NCI-H1092 (cell line): ENCODE data around the gene BBX.
A peak's percentile ranks its signal among the peaks of the same experiment; 100 is the strongest.

Experiments
- DNase-seq: peaks from one replicate; lab custom pipeline; 2025; lab: John Stamatoyannopoulos, UW

The BBX gene

DNA sequence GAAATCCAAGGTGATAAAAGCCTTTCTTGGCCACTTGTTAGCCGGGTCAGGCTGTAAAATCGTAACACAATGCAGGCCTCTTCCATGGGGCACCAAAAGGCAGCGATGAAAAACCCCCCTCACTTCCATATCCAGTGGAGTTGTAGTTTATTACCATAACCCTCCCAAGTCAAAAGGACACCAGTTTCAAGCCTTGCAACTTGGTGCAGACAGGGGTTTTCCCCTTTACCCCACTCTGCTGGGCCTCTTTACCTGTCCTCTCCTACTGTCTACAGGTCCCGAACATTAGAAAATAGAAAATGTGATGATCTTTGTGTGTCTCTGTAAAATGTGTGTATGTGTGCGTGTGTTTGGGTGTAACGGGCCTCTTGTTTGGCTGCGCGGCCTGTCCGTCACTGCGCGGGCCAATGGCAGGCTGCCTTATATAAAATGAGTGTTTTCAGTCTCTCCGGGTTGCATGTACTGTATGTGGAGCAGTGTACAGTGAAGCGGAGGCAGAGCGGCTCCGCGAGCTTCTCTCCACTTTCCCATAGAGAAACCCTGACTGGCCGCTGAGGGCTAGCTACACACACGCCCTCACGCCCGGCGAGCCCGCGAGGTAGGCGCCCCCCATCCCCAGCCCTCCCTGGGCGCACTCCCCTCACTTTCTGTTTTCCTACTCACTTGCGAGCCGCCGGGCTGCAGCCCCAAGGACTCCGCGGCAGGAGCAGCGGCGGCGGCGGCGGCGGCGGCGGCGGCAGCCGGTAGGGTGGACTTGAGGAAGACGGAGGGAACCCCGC lies at the start of gene BBX:
BBX (plus strand) TSS at position 453 of the 779 bp plus-strand sequence. CDS start 187,499 bp downstream, outside the sequence.
- DNase-seq, result peak; percentile 80

DNA sequence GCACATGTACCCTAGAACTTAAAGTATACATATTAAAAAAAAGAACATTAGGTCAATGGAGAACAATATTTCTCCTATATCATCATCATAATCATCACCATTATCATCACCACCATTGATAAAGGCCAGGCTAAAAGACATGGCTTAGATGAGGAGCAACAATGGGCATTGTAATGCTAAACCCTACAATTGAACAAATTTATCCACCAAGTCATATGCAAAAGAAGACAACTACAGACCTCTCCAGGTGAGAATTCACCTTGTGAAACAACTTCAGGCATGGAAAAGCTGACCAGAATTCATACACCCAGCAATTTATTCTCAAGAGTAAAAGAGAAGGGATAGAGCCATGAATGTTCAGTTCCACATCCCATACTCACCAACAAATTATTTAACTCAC lies 46.3 kb upstream of the BBX start:
- DNase-seq, result no peak

DNA sequence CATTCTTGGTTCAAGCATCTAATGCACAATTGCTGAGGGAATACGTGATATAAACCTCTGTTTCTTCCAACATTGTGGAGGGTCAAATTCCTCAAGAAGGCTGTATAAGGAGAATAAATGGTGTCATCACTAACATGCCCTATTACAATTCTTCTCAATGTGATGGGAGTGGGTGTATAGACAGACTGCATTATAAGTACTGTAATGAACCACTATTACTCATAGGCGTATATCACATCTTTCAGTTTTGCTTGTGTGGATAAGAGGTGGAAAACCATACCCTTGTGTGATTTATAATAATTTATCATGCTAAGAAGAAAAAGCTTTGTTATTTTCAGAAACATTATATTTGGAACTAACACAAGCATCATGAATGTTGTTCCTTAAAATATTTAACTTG lies 35.3 kb upstream of the BBX start:
- no peak for DNase-seq

DNA sequence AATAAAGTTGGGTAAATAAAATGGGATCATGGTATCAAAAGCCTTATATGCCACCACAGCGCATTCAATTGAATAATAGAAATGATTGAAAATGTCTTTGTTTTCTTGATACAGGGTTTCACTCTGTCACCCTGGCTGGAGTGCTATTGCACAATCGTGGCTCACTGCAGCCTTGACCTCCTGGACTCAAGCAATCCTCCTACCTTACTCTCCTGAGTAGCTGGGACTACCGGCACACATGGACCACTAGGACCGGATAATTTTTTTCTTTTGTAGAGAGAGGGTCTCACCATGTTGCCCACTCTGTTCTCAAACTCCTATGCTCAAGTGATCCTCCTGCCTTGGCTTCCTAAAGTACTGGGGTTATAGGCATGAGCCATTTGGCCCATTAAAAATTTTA lies 33.8 kb upstream of the BBX start:
- no peak for DNase-seq

DNA sequence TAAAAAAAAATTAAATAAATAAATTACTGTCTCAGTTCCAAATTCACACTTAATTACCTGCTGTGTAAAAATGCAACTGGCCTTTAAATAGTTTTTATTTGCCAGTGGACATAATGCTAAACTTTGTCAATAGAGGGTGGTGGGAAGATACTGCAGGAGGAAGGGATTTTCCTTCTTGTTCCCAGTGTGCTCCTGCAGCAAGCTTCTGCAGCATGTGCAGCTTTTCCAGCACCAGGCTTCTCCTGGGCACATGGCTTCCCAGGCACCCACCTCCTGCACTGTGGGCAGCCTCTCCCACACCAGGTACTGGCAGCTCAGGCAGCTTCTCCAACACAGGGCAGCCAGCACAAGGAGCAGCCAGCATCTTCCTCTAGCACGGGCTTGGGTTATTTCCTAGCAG lies 29.6 kb upstream of the BBX start:
- no peak for DNase-seq

DNA sequence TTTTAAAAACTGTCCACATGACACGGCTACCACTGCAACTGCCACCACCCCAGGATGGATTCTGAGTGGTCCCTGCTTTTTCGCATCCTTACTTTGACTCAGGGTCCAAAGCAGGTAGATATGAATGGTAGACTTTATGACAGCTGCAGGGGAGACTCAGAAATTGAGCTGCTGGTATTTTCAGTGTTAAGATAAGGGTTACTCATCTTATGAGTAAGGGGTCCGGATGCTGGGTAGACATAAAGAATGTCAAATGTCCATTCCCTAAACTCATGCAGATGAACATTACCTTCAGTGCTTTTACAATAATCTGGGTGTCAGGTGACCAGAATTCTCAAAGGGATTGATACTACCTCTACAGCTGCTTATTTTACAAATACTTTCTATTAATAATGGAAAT lies 25.9 kb upstream of the BBX start:
- no peak for DNase-seq

DNA sequence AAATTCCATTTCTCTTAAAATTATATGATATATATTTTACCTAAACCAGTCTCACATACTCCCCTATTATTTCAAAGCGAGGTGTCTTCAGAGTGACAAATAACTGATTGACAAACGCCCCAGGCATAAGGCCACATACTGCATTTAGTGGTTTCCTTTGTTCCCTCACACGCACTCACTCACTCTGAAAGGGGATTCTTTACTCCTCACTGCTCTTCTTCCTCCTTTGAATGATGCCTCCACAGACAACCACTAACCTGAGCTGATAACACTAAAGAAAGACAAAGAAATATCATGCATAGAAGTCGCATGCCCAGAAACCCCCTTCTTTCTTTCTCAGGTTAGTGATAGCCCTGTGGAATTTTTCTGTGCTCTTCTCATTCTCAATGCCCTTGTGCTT lies 24.1 kb upstream of the BBX start:
- no peak for DNase-seq

DNA sequence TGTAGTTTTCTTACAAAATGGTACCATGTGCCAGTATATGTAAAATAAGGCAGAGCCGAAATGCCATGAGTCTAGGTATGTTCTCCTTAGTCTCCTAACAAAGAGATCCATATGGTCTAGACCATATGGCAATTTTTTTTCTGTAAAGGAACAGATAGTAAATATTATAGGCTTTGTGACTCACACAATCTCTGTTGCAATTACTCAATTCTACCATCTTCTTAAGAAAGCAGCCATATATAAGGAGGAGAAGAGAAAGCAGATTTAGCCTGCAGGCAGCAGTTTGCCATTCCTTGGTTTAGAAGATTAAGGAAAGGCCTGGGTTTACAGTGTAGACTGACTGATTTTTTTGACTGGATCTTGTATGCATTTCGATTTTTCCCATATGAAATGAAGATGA lies 16.3 kb upstream of the BBX start:
- no peak for DNase-seq

DNA sequence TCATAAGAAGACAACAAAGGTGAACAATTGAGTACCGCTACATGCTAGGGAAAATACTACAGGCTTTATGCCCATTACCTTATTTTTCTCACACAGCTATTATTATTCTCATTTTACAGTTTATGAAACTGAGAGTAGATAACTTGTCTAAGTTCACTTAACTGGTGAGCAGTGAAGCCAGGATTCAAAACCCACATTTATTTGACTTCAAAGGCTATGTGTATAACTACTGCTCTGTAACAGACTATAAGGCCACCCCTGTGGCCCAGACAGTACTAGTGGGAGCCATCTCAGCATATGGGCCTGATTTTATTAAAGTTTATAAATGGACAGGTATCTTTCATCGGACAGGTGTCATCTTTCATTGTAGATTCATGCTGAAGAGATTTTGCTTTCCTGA lies 14.4 kb upstream of the BBX start:
- no peak for DNase-seq

DNA sequence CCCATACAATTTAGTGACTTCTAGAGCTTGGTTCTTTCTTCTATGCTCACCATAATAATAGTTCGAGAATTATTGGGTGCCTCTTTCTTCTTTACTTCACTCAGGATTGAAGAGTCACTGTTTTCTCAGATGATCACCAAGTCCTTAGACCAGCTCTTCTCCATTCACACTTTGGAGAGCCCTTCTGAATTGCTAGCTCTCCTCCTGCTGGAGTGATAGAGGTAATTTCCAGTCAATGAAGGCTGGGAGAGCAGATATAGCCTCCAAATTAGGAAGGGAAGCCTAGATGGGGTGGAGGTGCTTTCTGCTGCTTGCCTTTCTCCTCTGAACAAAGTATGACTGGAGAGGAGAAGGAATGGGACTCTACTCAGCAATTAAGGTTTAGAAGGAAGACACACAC lies 10.7 kb upstream of the BBX start:
- no peak for DNase-seq

DNA sequence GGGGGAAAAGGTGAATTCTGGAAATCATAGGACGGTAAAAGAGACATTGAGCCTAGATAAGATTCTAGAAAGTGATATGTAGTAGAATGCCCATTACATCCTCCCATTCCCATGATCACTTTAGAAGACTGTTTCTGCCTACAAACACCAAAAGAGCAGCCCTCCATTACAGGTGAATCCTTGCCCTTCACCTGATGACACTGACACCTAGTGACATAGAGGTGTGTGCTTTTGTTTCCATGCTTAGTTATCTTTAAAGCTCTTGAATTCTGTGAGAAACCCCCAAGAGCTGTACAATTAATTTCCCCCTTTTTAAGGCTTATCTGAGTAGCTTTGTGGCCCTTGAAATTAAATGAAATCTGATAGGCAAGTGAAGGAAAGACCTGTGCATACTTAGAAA lies 8.3 kb upstream of the BBX start:
- no peak for DNase-seq

DNA sequence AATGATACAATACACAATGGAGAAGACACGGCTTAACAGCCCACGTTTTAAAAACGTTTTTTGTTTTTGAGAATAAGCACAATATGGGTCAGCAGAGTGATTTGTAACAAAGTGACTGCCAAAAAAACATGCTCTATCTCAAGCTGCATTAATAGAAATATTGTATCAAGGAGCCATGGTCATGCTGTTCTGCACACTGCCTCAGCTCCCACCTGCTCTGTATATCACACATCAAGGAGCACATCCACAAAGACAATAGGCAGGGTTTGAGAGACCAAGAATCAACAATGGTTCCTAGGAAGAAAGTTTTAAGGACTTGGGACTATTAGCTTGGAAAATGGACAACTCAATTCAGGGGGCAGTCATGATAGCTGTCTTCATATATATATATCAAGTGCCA lies 6.3 kb upstream of the BBX start:
- no peak for DNase-seq

DNA sequence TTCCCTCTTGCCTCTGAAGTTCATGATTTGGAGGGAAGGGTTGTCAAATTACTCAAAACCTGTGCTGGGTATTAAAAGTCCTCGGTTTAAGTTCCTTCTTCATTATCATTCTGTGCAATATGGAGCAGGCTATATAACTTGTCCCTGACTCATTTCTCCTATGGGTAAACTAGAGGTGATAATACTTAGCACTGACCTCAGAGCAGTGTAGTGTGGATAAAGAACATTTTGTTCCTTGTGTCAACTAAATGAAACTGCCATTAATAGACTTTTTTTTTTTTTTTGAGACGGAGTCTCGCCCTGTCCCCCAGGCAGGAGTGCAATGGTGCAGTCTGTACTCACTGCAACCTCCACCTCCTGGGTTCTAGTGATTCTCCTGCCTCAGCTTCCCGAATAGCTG lies 2.2 kb upstream of the BBX start:
- no peak for DNase-seq

DNA sequence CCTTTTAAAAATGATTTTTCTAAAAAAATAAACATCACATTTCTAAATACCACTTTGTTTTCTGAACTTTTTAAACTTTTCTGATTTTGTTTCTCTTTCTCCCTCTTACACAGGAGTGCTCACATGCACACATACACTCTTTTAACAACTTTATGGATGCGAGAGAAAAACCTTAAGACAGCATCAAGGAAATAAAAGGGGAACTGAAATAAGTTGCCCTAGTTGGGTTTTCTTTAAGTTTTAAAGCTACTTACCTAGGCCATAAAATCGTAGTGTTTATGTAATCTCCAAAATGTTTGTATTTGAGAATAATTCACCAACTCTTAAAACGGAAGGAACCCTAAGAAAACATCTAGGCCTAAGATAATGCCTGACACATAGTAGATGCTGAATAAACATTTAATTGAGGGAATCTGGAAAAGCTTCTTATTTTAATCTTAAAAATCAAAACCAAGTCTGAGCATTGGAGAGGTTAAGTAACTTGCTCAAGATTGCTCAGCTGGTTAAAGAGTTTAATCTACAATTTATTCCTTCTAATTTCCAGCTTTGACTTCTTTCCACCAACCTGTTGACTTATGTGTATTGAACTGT lies 1.2 kb upstream of the BBX start:
- DNase-seq, result no peak

DNA sequence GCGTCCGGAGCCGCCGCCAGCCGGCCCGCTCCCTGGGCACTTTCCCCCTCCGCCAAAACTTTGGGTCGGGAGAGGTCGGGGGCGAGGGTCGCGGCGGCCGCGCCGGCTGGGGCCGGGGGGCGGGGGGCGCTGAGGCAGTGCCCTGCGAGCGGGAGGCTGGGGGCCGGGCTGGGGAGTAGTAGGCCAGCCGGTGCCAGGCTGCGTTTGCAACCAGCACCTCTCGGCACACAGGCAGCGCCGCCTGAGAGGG lies 452 bp downstream of the BBX start:
- DNase-seq, result no peak

DNA sequence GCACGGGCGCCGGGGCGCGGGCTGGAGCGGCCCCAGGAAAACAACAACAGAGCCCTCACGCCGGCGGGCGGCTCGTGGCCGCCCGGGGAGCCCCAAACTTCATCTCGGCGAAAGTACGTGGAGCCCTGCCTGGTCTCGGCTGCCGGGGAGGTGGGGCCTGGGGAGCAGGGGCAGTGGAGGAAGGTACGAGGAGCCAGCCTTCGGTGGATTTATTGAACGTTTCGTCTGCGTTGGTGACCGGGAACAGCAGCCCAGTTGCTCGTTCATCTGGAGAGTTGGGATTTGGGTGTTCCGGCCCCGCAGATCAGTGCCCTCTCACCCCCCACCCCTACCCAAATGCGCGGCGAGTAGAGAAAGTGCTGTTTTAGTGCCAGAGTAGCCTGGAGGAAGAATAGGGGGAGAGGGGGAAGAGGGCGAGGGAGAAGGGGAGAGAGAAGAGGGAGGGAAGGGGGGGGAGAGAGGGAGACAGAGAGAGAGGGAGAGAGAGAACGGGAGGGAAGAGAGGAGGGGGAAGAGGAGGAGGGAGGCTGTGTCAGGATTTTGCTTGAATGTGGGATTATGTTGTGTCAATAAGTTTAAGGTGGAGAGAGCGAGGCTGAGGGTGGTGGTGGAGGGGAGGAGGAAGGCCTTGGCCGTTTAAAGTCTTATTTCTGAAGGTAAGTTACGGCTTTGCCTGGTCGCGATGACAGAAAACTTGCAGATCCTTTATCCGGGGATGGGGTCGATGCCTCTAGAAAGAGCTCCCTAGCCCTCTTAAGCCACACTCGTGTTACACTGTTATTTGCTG lies 970 bp downstream of the BBX start:
- DNase-seq, result no peak

DNA sequence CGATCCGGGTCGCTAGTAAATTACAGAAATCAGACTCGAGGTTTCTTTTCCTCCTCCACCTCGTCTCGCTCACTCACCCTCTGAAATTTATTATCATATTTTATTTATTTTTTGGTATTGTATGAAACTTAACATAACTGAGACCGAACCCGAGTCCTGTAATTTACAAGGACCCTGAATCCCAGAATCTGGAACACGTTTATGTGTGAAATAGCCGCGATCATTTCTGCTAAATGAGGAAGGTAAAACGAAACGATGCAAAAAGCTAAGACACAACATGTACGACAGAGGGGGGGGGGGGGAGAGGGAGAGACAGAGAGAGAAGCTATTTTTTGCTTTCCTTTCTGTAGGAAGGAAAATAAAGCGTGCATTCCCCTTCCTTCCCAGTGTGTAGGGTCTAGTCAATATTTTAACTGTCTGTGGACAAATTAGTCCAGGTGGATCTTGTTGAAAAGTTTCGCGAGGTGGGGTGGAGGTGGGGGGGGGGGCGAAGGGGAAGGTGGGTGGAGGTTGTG lies 1.6 kb downstream of the BBX start:
- DNase-seq, result no peak

DNA sequence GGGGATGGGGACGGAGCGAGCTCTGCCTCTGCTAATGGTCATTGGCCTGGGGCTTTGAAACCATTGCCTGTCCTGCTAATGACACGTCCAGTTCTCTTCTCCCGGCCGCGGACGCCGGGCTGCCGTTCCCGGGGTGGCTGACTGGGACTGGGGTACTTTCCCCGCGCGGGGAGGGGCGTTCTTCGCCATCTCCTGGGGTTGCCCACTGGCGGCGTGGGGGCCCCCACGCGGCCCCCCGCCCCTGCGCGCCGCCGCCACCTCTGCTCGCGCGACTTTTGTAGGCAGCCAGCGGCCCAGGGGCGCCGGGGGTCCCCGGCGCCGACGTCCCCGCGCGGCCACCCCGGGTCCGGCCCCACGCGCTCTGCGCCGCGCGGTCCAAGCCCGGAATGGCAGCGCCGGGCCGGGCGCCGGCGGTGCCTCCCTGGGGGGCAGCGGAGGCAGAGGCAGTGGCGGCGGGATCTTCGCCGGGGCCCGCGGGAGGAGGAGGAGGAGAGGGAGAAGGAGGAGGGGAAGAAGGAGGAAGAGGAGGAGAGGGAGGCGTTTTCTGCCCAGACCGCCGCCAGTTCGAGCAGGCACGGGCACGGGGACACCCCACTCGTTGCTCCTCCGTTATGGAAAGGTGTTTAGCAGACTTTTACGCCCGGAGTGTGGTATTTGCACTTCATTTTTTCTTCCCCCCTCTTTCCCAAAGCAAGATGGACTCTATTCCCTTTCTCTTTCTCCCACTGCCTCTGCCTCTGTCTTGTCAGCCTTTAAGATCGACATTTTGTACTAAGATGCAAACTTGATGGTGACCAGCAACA lies 2.3 kb downstream of the BBX start:
- DNase-seq, result no peak

DNA sequence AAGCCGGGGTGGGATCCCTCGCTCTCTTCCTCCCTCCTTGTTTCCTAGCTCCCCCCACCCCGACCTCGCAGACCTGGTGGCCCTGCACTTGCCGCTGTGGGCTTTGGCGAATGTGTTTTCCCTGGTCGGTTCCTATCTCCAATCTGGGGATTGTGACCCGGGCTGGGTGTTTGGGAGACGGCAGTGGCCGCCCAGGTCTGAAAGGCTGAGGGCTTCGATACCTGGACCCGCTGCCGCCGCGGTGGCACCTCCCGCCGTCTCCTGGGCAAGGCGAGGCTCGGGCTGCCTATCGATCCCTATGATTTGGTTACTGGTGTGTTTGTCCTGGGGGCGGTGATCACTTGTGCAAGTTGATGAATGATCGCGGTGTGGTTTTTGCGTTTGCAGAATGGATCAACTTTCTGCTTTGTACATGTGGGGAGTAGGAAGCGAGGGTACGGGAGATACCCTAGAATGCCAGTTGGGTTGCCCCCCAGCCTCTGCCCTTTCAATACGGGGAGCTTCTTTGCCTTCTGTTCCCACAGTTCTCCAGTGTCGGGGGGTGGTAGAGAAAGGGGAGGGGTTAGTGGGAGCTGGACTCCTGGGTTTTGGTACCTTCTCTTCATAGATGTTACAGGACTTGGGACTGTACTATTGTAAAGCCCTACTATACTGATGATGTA lies 3.0 kb downstream of the BBX start:
- DNase-seq, result no peak

DNA sequence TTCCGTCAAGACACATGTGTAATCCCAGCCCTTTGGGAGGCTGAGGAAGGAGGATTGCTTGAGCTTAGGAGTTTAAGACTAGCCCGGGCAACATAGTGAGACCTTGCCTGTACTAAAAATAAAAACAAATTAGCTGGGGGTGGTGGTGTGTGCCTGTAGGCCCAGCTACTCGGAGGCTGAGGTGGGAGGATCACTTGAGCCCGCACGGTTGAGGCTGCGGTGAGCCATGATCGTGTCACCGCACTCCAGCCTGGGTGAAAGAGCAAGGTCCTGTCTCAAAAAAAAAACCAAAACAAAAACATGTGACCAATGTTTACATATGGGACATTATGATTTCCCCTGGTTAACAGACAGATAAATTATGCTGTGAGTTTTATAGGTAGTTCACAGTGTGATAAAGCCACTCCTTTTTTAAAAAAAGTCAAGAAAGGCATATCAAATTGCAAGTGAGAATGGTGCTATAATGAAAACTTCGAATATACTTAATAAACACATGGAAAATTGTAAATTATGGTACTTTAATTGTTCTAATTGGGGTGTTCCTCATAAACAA lies 9.2 kb downstream of the BBX start:
- DNase-seq, result no peak

DNA sequence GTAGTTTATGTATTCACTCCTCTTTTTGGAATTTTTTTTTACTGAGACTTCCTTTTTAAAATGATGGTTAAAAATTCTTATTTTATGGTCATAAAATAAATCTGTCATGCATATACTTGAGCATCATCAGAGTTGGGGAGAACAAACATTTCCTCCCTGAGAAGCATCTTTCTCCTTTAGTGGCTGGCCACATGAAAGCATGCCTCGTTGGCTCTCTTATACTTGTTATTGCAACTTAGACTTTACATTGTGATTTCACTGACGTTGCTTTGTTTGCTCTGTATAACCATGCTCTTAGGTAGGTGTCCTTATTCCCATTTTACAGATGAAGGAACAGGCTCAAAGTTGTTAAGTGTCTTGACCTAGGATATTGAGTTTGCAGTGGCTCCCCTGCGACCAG lies 18.1 kb downstream of the BBX start:
- DNase-seq, result no peak

DNA sequence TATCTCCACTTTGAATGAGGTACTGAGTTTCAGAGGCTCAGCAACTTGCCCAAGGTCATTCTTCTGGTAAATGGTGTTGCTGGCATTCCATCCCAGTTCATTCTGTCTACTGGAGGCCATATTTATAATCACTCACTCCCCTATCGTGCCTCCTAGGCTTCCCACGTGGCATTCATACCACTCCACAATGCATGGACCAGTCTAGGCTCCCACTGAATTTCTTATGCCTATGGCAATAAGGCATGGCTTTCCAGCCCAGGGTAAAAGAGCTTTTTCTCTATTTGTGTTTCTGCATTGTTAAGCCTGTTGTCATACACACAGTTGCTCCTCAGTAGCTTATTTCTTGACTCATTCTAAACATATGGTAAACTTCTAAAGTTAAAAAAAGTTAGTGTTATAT lies 19.9 kb downstream of the BBX start:
- no peak for DNase-seq
